GM18505 (cell line): Measurements from ENCODE around the gene FCSK.
A peak's percentile ranks its signal among the peaks of the same experiment; 100 is the strongest.
"Not testable (repeated sequence)": the region's sequence is repeated elsewhere in the genome, so short reads cannot be mapped to it uniquely, and the experiment has no call there.

Source experiments
- ATAC-seq: cut with Tn5 transposase; IDR thresholded peaks from one replicate; pipeline ENCODE4 v1.9.1; 2021; ENCODE audit not compliant: unreplicated experiment
- POLR2A ChIP-seq: IDR thresholded peaks from 4 replicates; pipeline ENCODE4 v1.6.1; 2011; ENCODE audit warnings: borderline replicate concordance; ENCODE audit not compliant: insufficient read depth, insufficient read length; ENCODE audit errors: extremely low read depth

The FCSK gene

GRCh38 chr16:70437017-70437581, 17.3 kb upstream of the FCSK start:
- ATAC-seq, result no peak
- TF ChIP-seq POLR2A, result no peak

- TF ChIP-seq POLR2A, result no peak
Measured at GRCh38 chr16:70437582-70438557, 16.5 kb upstream of the FCSK start.

DNA sequence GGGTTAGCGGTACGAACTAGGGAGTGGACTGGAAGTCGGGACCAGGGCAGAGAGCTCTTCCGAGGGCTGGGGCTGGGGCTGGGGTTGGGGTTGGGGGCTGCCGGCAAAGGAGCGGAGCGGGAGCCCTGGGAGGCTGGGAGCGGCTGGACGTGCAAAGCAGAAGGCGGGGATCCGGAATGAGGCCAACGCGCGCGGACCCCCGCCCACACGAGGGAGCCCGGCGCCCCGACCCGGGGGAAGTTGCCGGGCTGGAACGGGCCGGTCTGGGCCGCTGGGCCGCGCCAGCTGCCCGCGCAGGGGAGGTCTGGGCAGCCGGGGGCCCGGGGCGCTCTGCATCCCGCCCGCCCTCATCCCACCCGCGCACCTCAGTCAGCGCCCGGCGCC, 15.8 kb upstream of the FCSK start:
- peak; percentile 2 for ATAC-seq

More at GRCh38 chr16:70437582-70438557, 16.5 kb upstream of the FCSK start:
- no peak for ATAC-seq

GRCh38 chr16:70438969-70439862, 15.2 kb upstream of the FCSK start, which contains the start of gene ST3GAL2:
Gene ST3GAL2 (minus strand): TSS chr16:70439100. CDS start chr16:70398530, 40,570 bp downstream.
- peak; percentile 57 for TF ChIP-seq POLR2A
- ATAC-seq, result peak; percentile 81

More for the DNA sequence above, 15.8 kb upstream of the FCSK start:
- no peak for TF ChIP-seq POLR2A

DNA sequence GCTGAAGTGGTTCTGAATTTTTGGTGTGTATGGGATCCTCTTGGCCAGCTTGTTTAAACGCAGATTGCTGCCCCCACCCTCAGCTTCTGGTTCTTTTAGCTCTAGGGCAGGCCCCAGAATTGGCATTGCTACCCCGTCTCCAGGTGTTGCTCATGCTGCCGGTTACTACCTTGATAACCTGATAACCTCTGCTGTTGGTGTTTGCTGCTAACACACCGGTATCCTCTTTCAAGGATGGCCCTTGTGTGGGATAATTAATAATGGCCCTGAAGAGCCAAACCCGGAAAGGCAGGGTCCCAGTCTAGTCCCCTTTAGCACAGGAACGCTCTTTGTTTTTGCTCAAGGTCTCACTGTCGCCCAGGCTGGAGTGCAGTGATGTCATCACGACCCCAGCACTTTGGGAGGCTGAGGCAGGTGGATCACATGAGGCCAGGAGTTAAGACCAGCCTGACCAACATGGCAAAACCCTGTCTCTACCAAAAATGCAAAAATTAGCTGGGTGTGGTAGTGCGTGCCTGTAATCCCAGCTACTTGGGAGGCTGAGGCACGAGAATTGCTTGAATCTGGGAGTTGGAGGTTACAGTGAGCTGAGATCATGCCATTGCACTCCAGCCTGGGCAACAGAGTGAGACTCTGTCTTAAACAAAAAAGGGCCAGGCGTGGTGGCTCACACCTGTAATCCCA, 14.2 kb upstream of the FCSK start:
- no peak for ATAC-seq
- TF ChIP-seq POLR2A, result no peak

DNA sequence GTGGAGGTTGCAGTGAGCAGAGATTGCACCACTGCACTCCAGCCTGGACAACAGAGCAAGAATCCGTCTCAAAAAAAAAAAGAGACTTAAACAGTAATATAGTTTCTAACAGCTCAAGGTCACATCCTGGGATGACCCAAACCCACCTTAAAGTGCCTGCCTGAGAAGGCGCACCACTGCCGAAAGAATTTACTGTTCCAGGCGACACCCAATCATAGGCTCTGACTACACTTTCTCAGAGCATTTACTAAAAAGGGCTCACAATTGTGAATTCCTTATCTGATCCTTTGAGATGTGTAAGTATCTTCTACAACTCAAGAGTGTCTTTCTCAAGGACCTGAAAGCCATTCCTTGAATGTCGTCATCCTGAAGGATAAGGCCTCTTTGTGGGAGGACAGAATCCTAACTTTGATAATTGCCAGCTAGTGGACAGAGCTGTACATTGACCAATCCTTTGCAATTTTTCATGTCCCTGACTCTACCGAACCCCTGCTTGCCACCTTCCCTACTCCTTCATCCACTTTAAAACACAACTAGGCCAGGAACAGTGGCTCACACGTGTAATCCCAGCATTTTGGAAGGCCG, 12.9 kb upstream of the FCSK start:
- no peak for ATAC-seq
- no peak for TF ChIP-seq POLR2A

DNA sequence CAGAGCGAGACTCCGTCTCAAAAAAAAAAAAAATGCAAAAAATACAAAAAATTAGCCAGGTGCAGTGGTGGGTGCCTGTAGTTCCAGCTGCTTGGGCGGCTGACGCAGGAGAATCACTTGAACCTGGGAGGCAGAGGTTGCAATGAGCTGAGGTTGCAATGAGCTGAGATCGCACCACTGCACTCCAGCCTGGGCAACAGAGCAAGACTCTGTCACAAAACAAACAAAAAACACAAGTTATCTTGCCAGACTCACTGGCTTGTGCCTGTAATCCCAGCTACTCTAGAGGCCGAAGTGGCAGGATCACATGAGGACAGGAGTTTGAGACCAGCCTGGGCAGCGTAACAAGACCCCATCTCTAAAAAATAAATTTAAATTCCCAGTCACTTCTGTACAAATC, 12.1 kb upstream of the FCSK start:
- TF ChIP-seq POLR2A, result no peak
- no peak for ATAC-seq

DNA sequence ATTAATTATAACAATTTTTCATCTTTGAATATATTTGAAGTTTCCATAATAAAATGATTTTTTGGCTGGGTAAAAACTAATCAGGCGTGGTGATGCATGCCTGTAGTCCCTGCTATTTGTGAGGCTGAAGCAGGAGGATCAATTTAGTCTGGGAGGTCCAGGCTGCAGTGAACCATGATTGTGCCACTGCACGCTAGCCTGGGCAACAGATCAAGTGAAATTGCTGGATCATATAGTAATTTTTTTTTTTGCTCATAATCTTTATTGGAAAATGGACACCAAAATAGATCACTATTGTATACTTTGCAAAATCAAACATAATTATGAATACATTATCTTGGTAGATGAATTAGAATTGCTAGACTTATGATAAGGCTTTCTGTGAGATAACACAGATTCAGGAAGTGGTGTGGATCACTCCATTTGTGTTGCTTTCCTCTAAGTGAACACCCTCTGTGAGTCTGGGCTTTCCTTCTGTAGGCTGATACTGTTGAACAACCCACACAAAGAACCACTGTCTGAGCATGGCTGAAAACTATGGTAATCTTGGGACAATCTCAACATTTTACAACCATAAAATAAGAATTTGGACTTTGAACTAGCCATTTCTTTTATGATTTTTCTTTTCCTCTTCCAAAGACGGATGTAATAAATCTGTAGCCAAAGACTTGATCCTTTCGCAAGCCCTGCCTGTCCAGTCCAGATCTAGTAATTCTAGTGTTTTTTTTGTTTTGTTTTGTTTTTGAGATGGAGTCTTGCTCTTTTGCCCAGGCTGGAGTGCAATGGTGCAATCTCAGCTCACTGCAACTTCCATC, 9.9 kb upstream of the FCSK start:
- no peak for ATAC-seq
- no peak for TF ChIP-seq POLR2A

GRCh38 chr16:70448075-70448474, 6.3 kb upstream of the FCSK start:
- ATAC-seq, result no peak

DNA sequence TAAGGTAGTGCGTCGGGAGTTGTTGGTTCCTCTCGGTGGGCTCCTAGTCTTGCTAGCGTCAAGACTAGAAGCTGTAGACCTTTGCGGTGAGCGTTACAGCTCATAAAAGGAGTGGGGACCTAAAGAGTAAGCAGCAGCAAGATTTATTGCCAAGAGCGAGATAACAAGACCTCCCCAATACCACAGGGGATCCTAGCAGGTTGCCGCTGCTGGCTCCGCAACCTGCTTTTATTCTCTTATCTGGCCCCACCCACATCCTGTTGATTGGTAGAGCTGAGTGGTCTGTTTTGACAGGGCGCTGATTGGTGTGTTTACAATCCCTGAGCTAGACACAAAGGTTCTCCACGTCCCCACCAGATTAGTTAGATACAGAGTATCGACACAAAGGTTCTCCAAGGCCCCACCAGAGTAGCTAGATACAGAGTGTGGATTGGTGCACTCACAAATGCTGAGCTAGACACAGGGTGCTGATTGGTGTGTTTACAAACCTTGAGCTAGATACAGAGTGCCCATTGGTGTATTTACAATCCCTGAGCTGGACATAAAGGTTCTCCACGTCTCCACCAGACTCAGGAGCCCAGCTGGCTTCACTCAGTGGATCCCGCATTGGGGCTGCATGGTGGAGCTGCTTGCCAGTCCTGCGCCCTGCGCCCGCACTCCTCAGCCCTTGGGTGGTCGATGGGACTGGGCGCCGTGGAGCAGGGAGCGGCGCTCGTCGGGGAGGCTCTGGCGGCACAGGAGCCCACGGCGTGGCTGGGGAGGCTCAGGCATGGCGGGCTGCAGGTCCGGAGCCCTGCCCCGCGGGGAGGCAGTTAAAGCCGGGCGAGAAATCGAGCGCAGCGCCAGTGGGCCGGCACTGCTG, 4.0 kb upstream of the FCSK start:
- ATAC-seq, result not testable (repeated sequence)

More at GRCh38 chr16:70448075-70448474, 6.3 kb upstream of the FCSK start:
- TF ChIP-seq POLR2A, result no peak

GRCh38 chr16:70451004-70451340, 3.4 kb upstream of the FCSK start:
- not testable (repeated sequence) for ATAC-seq

GRCh38 chr16:70453117-70453891, 1.1 kb upstream of the FCSK start:
- TF ChIP-seq POLR2A, result no peak
- no peak for ATAC-seq
